Left ventricle myocardium superior (tissue), 1 donor: ENCODE measurements around the gene PDZK1IP1. TPM values are rescaled to one million over a fixed set of nuclear protein-coding genes. Genes with fewer than 3 reads are reported as not detected.

ENCODE experiments used
- ATAC-seq: fragments of 200-7000 bp; cut with Tn5 transposase; one replicate; pipeline ENCODE4 v1.9.1; 2020; ENCODE audit warnings: mild to moderate bottlenecking, moderate library complexity
- DNase-seq: peaks from one replicate; pipeline ENCODE4 v3.0.0-alpha.2; 2020
- intact Hi-C: fragments of 100-400 bp; cut with micrococcal nuclease; formaldehyde crosslinking; loops from one replicate; pipeline ENCODE4 v1.11.0; 2022
- total RNA-seq: library from RNA; stranded (reverse); fragmentation: NEBNext Ultra II Directional; extraction: Animal tissue kit (Norgen Biotek cat#: 25700); gene quantifications from one replicate; pipeline ENCODE4 v1.2.1, GENCODE V29; 2021
- donor health status: DM: no; HTN: yes; CAD: no; lungs with severe emphysema.

PDZK1IP1 gene
- total RNA-seq, 1 donor from 2014 or later: not detected

- DNase-seq: no peak
- intact Hi-C loops: no loop called here
- ATAC-seq: no peak
Measured at GRCh38 chr1:47224676-47225399, 35.0 kb upstream of the PDZK1IP1 start.

- intact Hi-C loops: no loop called here
- no peak for DNase-seq
- ATAC-seq: no peak
Measured at GRCh38 chr1:47223921-47224675, 34.3 kb upstream of the PDZK1IP1 start.

DNA sequence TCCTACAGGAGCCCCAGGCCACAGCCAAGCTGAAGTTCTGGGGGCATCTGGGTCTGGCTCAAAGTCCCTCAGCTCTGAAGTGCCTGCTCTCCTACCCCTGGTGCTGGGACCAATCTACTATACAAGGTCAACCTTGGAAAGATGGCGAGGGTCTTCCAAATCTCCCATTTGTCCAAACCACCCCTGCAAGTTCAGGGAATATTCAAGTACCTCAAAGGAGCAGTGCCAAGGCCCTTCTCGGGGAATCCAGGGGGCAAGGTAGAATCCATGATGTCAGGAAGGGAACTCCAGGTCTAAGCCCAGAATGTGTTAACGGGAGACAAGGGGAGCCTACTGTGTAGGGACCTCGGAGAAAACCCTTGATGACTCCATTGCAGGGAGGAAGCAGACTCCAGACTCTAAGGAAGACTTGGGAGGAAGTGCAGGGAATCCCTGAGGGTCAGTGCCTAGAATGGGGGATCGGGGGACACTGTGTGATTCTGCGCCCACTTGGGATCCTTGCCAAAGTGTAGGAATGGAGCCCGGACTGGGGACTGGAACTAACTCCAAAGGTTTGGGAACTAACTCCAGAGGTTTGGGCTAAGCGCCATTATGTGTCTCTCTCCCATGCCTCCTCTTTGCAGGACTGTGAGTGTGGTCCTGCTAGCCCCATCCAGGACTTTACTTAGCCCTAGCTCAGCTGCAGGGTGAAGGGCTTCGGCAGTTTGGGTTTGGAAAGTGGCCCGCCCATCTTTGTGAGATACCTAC lies 33.5 kb upstream of the PDZK1IP1 start:
- DNase-seq (no peak), ATAC-seq (no peak)
- intact Hi-C loops: no loop called here

- ATAC-seq (no peak), DNase-seq (no peak)
- intact Hi-C loops: no loop called here
Measured at GRCh38 chr1:47222476-47222875, 32.6 kb upstream of the PDZK1IP1 start.

- intact Hi-C loops: no loop called here
- DNase-seq (no peak), ATAC-seq (no peak)
Measured at GRCh38 chr1:47219590-47220220, 29.9 kb upstream of the PDZK1IP1 start.

DNA sequence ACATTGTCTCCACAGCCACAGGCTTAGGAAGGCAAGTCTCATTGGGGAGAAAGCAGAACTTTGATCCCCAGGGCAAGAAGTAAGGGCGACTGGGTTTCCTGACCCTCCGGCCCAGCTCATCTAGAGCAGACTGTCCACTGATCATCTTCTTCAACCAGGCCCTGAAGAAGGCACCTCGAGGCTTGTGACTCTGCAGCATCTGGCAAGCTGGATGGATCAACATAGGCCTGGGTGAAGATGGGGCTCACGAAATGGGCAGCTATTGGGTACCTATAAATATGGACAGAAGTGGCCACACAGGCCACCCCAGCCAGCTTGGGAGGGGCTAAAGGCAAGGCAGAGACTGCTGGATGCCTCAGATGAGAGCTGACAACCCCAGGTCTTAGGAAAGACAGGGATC lies 29.2 kb upstream of the PDZK1IP1 start:
- intact Hi-C loops: no loop called here
- ATAC-seq (no peak), DNase-seq (no peak)

- ATAC-seq (no peak), DNase-seq (no peak)
- intact Hi-C loops: no loop called here
Measured at GRCh38 chr1:47216278-47217059, 26.6 kb upstream of the PDZK1IP1 start.

- DNase-seq (no peak), ATAC-seq (no peak)
- intact Hi-C loops: no loop called here
Measured at GRCh38 chr1:47215713-47216112, 25.9 kb upstream of the PDZK1IP1 start.

GRCh38 chr1:47214549-47214948 lies 24.7 kb upstream of the PDZK1IP1 start:
- intact Hi-C loops: no loop called here
- DNase-seq: no peak
- no peak for ATAC-seq

- ATAC-seq: no peak
- no peak for DNase-seq
Measured at GRCh38 chr1:47213230-47213963, 23.6 kb upstream of the PDZK1IP1 start.

GRCh38 chr1:47212636-47213229 lies 22.9 kb upstream of the PDZK1IP1 start:
- DNase-seq (no peak), ATAC-seq (no peak)
- intact Hi-C loops: no loop called here

More at GRCh38 chr1:47213230-47213963, 23.6 kb upstream of the PDZK1IP1 start:
- intact Hi-C loops: no loop called here

- peak; percentile 49 for DNase-seq
- intact Hi-C loops: no loop called here
- peak; percentile 86 for ATAC-seq
Measured at GRCh38 chr1:47211796-47212269, 22.0 kb upstream of the PDZK1IP1 start.

GRCh38 chr1:47210666-47211065 lies 20.8 kb upstream of the PDZK1IP1 start:
- intact Hi-C loops: no loop called here
- DNase-seq (no peak), ATAC-seq (no peak)

GRCh38 chr1:47209725-47210325 lies 20.0 kb upstream of the PDZK1IP1 start:
- ATAC-seq (no peak), DNase-seq (no peak)
- intact Hi-C loops: no loop called here

GRCh38 chr1:47209091-47209490 lies 19.3 kb upstream of the PDZK1IP1 start:
- DNase-seq (no peak), ATAC-seq (no peak)
- intact Hi-C loops: no loop called here

DNA sequence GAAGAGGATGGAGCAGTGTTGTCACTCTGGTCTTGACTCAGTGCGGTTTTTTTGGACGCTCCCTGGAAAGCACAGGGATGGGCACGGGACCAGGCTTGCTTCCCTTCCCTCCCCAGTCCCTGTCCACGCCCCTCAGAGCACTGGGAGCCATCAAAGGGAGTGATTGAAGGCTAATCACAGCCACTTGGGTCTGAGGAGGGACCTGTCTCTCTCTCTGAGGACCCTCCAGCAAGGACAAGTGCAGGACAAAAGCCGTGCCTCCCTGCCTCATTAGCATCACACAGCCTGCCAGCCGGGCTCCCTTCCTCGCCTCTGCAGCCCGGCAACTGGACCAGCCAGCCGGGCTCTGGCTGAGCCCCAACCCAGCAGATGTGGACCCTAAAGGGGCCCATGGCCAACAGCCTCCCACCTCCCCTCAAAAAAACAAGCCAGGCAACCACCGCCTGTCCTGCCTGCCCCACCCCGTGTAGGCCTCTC lies 18.6 kb upstream of the PDZK1IP1 start:
- intact Hi-C loops: no loop called here
- ATAC-seq (no peak), DNase-seq (no peak)

- ATAC-seq (no peak), DNase-seq (no peak)
- intact Hi-C loops: no loop called here
Measured at GRCh38 chr1:47207803-47208373, 18.1 kb upstream of the PDZK1IP1 start.
